Hepatocyte (in vitro differentiated cells): ENCODE data around the gene HYCC1. TPM values are rescaled to one million over a fixed set of nuclear protein-coding genes. Genes with fewer than 3 reads are reported as not detected.

Source experiments
- DNase-seq: peaks from one replicate; pipeline ENCODE4 v3.0.0-alpha.2; 2016; ENCODE audit warnings: low spot score
- H2AFZ ChIP-seq: fragments of 200-600 bp; sonication (generic); 2 replicates; pipeline ENCODE4 v1.6.0; 2016; ENCODE audit warnings: antibody characterized with exemption, mild to moderate bottlenecking
- H3K27ac ChIP-seq: fragments of 200-600 bp; sonication (generic); 2 replicates; pipeline ENCODE4 v1.5.1; 2016; ENCODE audit warnings: mild to moderate bottlenecking
- H3K27me3 ChIP-seq: fragments of 200-600 bp; sonication (generic); 2 replicates; pipeline ENCODE4 v1.6.1; 2016
- H3K36me3 ChIP-seq: fragments of 200-600 bp; sonication (generic); replicated peaks from 2 replicates; pipeline ENCODE4 v1.5.1; 2016; ENCODE audit warnings: low read depth; ENCODE audit not compliant: insufficient read depth
- H3K4me1 ChIP-seq: fragments of 200-600 bp; sonication (generic); 2 replicates; pipeline ENCODE4 v1.5.1; 2016; ENCODE audit warnings: mild to moderate bottlenecking, moderate library complexity; ENCODE audit not compliant: insufficient read depth
- H3K4me2 ChIP-seq: fragments of 200-600 bp; sonication (generic); 2 replicates; pipeline ENCODE4 v1.6.0; 2016
- H3K4me3 ChIP-seq: fragments of 200-600 bp; sonication (generic); 2 replicates; pipeline ENCODE4 v1.5.1; 2016; ENCODE audit warnings: mild to moderate bottlenecking
- H3K79me2 ChIP-seq: fragments of 200-600 bp; sonication (generic); 2 replicates; pipeline ENCODE4 v1.6.0; 2017; ENCODE audit warnings: mild to moderate bottlenecking
- H3K9me2 ChIP-seq: fragments of 200-600 bp; sonication (generic); replicated peaks from 2 replicates; pipeline ENCODE4 v1.6.0; 2017; ENCODE audit warnings: mild to moderate bottlenecking; ENCODE audit not compliant: insufficient read depth
- H3K9me3 ChIP-seq: fragments of 200-600 bp; sonication (generic); 2 replicates; pipeline ENCODE4 v1.5.1; 2016; ENCODE audit warnings: low read depth, mild to moderate bottlenecking
- H4K20me1 ChIP-seq: fragments of 200-600 bp; sonication (generic); 2 replicates; pipeline ENCODE4 v1.6.0; 2016; ENCODE audit warnings: mild to moderate bottlenecking; ENCODE audit not compliant: insufficient read depth, poor library complexity, severe bottlenecking
- EZH2 ChIP-seq: fragments of 200-600 bp; sonication (generic); IDR thresholded peaks from 2 replicates; pipeline ENCODE4 v1.6.1; 2016; ENCODE audit warnings: antibody characterized with exemption, mild to moderate bottlenecking, borderline replicate concordance
- EZH2phosphoT487 ChIP-seq: fragments of 200-600 bp; sonication (generic); IDR thresholded peaks from one replicate; pipeline ENCODE4 v1.6.1; 2018; ENCODE audit warnings: antibody characterized with exemption, mild to moderate bottlenecking, low read depth, moderate library complexity; ENCODE audit not compliant: unreplicated experiment, severe bottlenecking
- WGBS: methylation state at CpG from one replicate; pipeline ENCODE4 v1.1.6; 2016; ENCODE audit warnings: low lambda C conversion rate; ENCODE audit errors: missing lambda C conversion rate; 5-methylcytosine and 5-hydroxymethylcytosine counted together
- polyA plus RNA-seq: library from polyadenylated mRNA; unstranded; fragments of >200 nt; fragmentation: Nextera tagmentation; extraction: Ambion mirVana; gene quantifications from 2 replicates; pipeline ENCODE4 v1.2.1, GENCODE V29; 2016
- total RNA-seq: library from RNA; depleted of rRNA; stranded (reverse); fragments of >200 nt; gene quantifications from 2 replicates; pipeline ENCODE4 v1.2.3, GENCODE V29; 2014
- TF ChIP-seq, protein P1 (sequence below): fragments of 200-600 bp; sonication (generic); IDR thresholded peaks from 2 replicates; pipeline ENCODE4 v1.5.1; 2016; ENCODE audit warnings: antibody characterized with exemption, mild to moderate bottlenecking; ENCODE audit not compliant: poor library complexity

Gene HYCC1
- total and polyA plus RNA-seq, 2 experiments from 2014 or later: 16.1 to 58.1 TPM

DNA sequence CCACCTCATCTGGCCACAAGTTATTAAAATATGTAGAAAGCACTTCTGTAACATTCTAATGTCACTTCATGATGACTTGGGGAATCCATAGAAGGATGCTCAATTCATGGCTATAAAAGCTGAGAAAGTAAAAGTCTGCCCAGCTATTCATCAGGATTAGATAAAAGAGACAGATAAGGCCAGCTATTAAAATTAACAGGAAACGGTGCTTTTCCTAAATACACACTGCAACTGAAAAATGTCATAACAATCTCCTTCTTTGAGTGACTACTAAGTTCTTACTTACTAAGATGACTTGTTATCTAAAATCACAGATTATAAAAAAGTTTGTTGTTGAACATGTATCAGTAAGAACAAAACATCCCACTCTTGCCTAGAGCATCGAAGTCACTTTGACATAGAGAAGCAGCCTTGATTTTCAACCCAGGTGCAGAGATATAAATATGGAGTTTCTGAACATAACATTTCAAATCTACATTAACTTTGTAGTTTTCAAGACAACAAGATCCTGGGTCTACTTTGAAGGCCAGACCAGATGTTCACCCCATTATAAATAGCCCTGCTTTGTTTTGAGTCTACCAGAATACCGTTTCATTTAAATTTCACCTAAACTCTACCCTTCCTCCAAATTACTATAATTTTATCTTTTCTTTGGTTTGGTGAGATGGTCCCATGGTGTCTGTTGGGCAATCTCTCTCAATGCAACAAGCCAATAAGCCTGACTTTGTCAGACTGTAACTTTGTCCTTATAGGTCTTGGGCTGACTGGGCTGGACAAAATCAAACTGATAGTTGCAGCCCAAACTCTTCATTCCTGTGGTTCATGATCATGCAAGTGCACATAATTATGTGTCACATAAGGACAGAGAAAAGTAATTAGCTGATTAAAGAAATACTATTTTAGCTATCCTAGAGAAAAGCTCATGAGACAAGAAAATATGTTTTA lies 24.0 kb downstream of the HYCC1 start:
- H3K9me2 ChIP-seq: no peaks in the 10 kb centered on the region
- H4K20me1 ChIP-seq: no peaks in the 10 kb centered on the region
- TF ChIP-seq, protein P1, sequence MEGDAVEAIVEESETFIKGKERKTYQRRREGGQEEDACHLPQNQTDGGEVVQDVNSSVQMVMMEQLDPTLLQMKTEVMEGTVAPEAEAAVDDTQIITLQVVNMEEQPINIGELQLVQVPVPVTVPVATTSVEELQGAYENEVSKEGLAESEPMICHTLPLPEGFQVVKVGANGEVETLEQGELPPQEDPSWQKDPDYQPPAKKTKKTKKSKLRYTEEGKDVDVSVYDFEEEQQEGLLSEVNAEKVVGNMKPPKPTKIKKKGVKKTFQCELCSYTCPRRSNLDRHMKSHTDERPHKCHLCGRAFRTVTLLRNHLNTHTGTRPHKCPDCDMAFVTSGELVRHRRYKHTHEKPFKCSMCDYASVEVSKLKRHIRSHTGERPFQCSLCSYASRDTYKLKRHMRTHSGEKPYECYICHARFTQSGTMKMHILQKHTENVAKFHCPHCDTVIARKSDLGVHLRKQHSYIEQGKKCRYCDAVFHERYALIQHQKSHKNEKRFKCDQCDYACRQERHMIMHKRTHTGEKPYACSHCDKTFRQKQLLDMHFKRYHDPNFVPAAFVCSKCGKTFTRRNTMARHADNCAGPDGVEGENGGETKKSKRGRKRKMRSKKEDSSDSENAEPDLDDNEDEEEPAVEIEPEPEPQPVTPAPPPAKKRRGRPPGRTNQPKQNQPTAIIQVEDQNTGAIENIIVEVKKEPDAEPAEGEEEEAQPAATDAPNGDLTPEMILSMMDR: no peak
- TF ChIP-seq EZH2phosphoT487: no peak
- TF ChIP-seq EZH2: no peak
- no peak for DNase-seq
- H3K79me2 ChIP-seq: peaks cover 6% of the 10 kb centered on the region
- no peaks in the 10 kb centered on the region for H3K4me1 ChIP-seq
- WGBS: 80% methylated on average over 3 of the region's 3 CpGs
- H2AFZ ChIP-seq: no peak overlapping the region
- no peaks in the 10 kb centered on the region for H3K36me3 ChIP-seq
- no peaks in the 10 kb centered on the region for H3K27me3 ChIP-seq
- no peak overlapping the region for H3K4me2 ChIP-seq
- H3K9me3 ChIP-seq: no peaks in the 10 kb centered on the region
- H3K27ac ChIP-seq: no peak overlapping the region
- no peak overlapping the region for H3K4me3 ChIP-seq

DNA sequence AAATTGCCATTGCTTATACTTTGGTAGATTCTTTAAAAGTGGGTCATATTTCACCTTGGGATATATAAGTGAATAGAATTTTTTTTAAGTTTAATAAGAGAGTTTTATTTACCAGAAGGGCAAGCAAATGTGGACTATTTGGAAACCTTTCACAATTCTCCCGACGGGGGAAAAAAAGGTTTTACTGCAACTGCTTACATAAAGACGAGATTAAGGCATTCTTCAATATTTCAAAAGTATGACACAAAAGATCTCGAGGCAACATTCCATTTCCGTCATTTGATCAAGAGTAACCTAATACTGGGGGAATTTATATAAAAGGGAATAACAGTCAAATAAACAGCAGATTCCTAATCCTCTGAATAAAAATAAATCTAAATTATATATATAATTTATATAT lies 28.5 kb downstream of the HYCC1 start:
- no peaks in the 10 kb centered on the region for H3K9me3 ChIP-seq
- no peaks in the 10 kb centered on the region for H3K4me1 ChIP-seq
- no peak overlapping the region for H3K27ac ChIP-seq
- no peaks in the 10 kb centered on the region for H3K36me3 ChIP-seq
- WGBS: 73% methylated on average over 5 of the region's 5 CpGs
- no peaks in the 10 kb centered on the region for H3K9me2 ChIP-seq
- TF ChIP-seq, protein P1: no peak
- TF ChIP-seq EZH2phosphoT487 (no peak), EZH2 (no peak)
- no peak overlapping the region for H3K4me3 ChIP-seq
- no peak overlapping the region for H3K4me2 ChIP-seq
- no peaks in the 10 kb centered on the region for H3K79me2 ChIP-seq
- no peaks in the 10 kb centered on the region for H3K27me3 ChIP-seq
- no peak for DNase-seq
- H2AFZ ChIP-seq: no peak overlapping the region
- H4K20me1 ChIP-seq: no peaks in the 10 kb centered on the region

DNA sequence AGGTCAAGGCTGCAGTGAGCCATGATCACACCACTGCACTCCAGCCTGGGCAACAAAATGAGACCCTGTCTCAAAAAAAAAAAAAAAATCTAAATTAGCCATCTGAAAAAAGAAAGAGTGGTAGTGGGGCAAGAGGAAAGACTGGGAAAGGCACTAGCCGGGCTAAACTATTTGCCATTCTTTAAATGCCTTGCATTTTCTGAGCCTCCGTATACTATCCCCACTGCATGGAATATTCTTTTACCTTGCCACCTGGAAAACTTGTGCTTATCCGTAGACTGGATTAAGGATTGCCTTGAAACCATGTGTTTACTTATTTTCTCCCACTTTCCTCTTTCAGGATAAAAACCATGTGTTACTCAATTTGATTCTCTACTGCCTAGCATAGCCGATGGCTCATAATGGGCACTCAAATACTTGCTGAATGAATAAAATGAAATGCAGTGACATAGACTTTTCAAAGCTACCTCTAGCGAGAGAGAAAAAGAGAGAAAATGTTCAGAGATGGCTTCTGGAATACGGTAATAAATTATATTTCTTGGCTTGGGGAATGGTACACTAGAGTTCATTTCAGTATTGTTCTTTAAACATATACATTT lies 30.6 kb downstream of the HYCC1 start:
- Histone ChIP-seq H3K4me3 (no peak overlapping the region), H3K27ac (no peak overlapping the region), H2AFZ (no peak overlapping the region), H3K79me2 (no peaks in the 10 kb centered on the region), H4K20me1 (no peaks in the 10 kb centered on the region), H3K4me2 (no peak overlapping the region), H3K36me3 (no peaks in the 10 kb centered on the region), H3K9me2 (no peaks in the 10 kb centered on the region), H3K27me3 (no peaks in the 10 kb centered on the region), H3K4me1 (no peaks in the 10 kb centered on the region), H3K9me3 (no peaks in the 10 kb centered on the region)
- DNase-seq: no peak
- TF ChIP-seq, protein P1: no peak
- TF ChIP-seq EZH2 (no peak), EZH2phosphoT487 (no peak)
- WGBS: 86% methylated on average over 6 of the region's 6 CpGs
